ENCODE data around the gene FIG4. TPM values are rescaled to one million over a fixed set of nuclear protein-coding genes. Genes with fewer than 3 reads are reported as not detected.

FIG4 gene
- total and polyA plus RNA-seq, 4 donors = 10.8 to 20.4 (median 15.5) TPM

- no peak for TF ChIP-seq CTCF (IDR thresholded peaks at IDR 0.05; ENCODE audit: control extremely low read depth, extremely low read depth)
- ATAC-seq (ENCODE audit: insufficient read depth, low FRiP score) = no peak
- H3K9ac ChIP-seq (ENCODE audit: insufficient read depth in 1 of 2, low read length in 2 of 2) = no peak overlapping the region
Observed at GRCh38 chr6:109687271-109687761, 3.8 kb upstream of the FIG4 start.

GRCh38 chr6:109690373-109690736, 741 bp upstream of the FIG4 start:
- no peaks in the 10 kb centered on the region for H3K9me3 ChIP-seq (ENCODE audit: control insufficient read depth in 4 of 4, insufficient read depth in 3 of 4, low read length in 3 of 4)
- H3K36me3 ChIP-seq (ENCODE audit: control insufficient read depth in 4 of 4, insufficient read depth in 4 of 4, low read length in 4 of 4) = no peaks in the 10 kb centered on the region
- peak; percentile 43 for ATAC-seq (ENCODE audit: insufficient read depth, low FRiP score)
- peak overlapping the region; percentile 87 for H3K4me3 ChIP-seq
- no peaks in the 10 kb centered on the region for H3K27me3 ChIP-seq (ENCODE audit: control insufficient read depth in 3 of 3, insufficient read depth in 3 of 3, low read length in 2 of 3)
- peak; percentile 57 to 60 (median 58) for DNase-seq
- H3K9ac ChIP-seq (ENCODE audit: insufficient read depth in 1 of 2, low read length in 2 of 2) = peak overlapping the region; percentile 81 to 97
- 0 to 1% methylated on average over 24 of the region's 24 CpGs for WGBS, 2 donors
- peak overlapping the region; percentile 91 to 95 for H3K27ac ChIP-seq (ENCODE audit: low read depth in 1 of 2, low read length in 1 of 2)
- peaks cover 0 to 16% (median 0%) of the 10 kb centered on the region in 5 donors for H3K4me1 ChIP-seq (ENCODE audit: control insufficient read depth in 5 of 5, insufficient read depth in 5 of 5, low read length in 5 of 5)
- TF ChIP-seq CTCF (IDR thresholded peaks at IDR 0.05; ENCODE audit: control extremely low read depth, extremely low read depth) = no peak

More at GRCh38 chr6:109687271-109687761, 3.8 kb upstream of the FIG4 start:
- Histone ChIP-seq H3K4me3 (no peak overlapping the region), H3K9me3 (ENCODE audit: control insufficient read depth in 4 of 4, insufficient read depth in 3 of 4, low read length in 3 of 4) (no peaks in the 10 kb centered on the region), H3K27ac (ENCODE audit: low read depth in 1 of 2, low read length in 1 of 2) (no peak overlapping the region), H3K27me3 (ENCODE audit: control insufficient read depth in 3 of 3, insufficient read depth in 3 of 3, low read length in 2 of 3) (no peaks in the 10 kb centered on the region), H3K4me1 (ENCODE audit: control insufficient read depth in 5 of 5, insufficient read depth in 5 of 5, low read length in 5 of 5) (peaks cover 0 to 15% (median 0%) of the 10 kb centered on the region in 5 donors), H3K36me3 (ENCODE audit: control insufficient read depth in 4 of 4, insufficient read depth in 4 of 4, low read length in 4 of 4) (no peaks in the 10 kb centered on the region)
- WGBS, 2 donors = 45 to 56% methylated on average over 2 of the region's 2 CpGs
- no peak for DNase-seq

- Histone ChIP-seq H3K4me1 (ENCODE audit: control insufficient read depth in 5 of 5, insufficient read depth in 5 of 5, low read length in 5 of 5) (peaks cover 0 to 16% (median 0%) of the 10 kb centered on the region in 5 donors), H3K27ac (ENCODE audit: low read depth in 1 of 2, low read length in 1 of 2) (no peak overlapping the region), H3K4me3 (no peak overlapping the region), H3K36me3 (ENCODE audit: control insufficient read depth in 4 of 4, insufficient read depth in 4 of 4, low read length in 4 of 4) (peaks cover 0 to 5% (median 0%) of the 10 kb centered on the region in 4 donors), H3K9ac (ENCODE audit: insufficient read depth in 1 of 2, low read length in 2 of 2) (no peak overlapping the region), H3K9me3 (ENCODE audit: control insufficient read depth in 4 of 4, insufficient read depth in 3 of 4, low read length in 3 of 4) (peaks cover 0 to 2% (median 0%) of the 10 kb centered on the region in 4 donors), H3K27me3 (ENCODE audit: control insufficient read depth in 3 of 3, insufficient read depth in 3 of 3, low read length in 2 of 3) (no peaks in the 10 kb centered on the region)
- no peak for TF ChIP-seq CTCF (IDR thresholded peaks at IDR 0.05; ENCODE audit: control extremely low read depth, extremely low read depth)
- no peak for DNase-seq
- no peak for ATAC-seq (ENCODE audit: insufficient read depth, low FRiP score)
Observed at GRCh38 chr6:109693111-109693510, 2.0 kb downstream of the FIG4 start.

- Histone ChIP-seq H3K27me3 (ENCODE audit: control insufficient read depth in 3 of 3, insufficient read depth in 3 of 3, low read length in 2 of 3) (no peaks in the 10 kb centered on the region), H3K4me1 (ENCODE audit: control insufficient read depth in 5 of 5, insufficient read depth in 5 of 5, low read length in 5 of 5) (peaks cover 0 to 10% (median 0%) of the 10 kb centered on the region in 5 donors), H3K9ac (ENCODE audit: insufficient read depth in 1 of 2, low read length in 2 of 2) (no peak overlapping the region), H3K9me3 (ENCODE audit: control insufficient read depth in 4 of 4, insufficient read depth in 3 of 4, low read length in 3 of 4) (peaks cover 0 to 2% (median 0%) of the 10 kb centered on the region in 4 donors), H3K4me3 (no peak overlapping the region), H3K27ac (ENCODE audit: low read depth in 1 of 2, low read length in 1 of 2) (no peak overlapping the region), H3K36me3 (ENCODE audit: control insufficient read depth in 4 of 4, insufficient read depth in 4 of 4, low read length in 4 of 4) (peaks cover 0 to 5% (median 0%) of the 10 kb centered on the region in 4 donors)
- WGBS, 2 donors = 55 to 65% methylated on average over 4 of the region's 4 CpGs
- ATAC-seq (ENCODE audit: insufficient read depth, low FRiP score) (no peak), DNase-seq (peak in 1 of 3 donors; percentile 9)
- TF ChIP-seq CTCF (IDR thresholded peaks at IDR 0.05; ENCODE audit: control extremely low read depth, extremely low read depth) = no peak
Observed at GRCh38 chr6:109695468-109695867, 4.4 kb downstream of the FIG4 start.

Measured in lung (tissue), 12 donors.